ENCODE results near the gene STING1.

- no peak for TF ChIP-seq CTCF (IDR thresholded peaks at IDR 0.05 in 4 of 5, conservative IDR thresholded peaks at IDR 0.05 in 1 of 5)
- TF ChIP-seq POLR2A (IDR thresholded peaks at IDR 0.05): no peak
These were observed 43.9 kb downstream of the STING1 start for GRCh38 chr5:139438707-139439012.

Data from gastrocnemius medialis (tissue), 4 donors.